Fibroblast of mammary gland (primary cell): ENCODE data around the gene CD47.

ENCODE experiments used
- DNase-seq: peaks from one replicate; pipeline ENCODE4 v3.0.0-alpha.2; 2010; ENCODE audit warnings: low read depth
- H3K4me3 ChIP-seq: 2 replicates; pipeline ENCODE4 v1.5.1; 2011; ENCODE audit warnings: low read depth, mild to moderate bottlenecking, low read length, moderate library complexity; ENCODE audit not compliant: control insufficient read depth
- CTCF ChIP-seq: conservative IDR thresholded peaks from 2 replicates; pipeline ENCODE4 v1.5.1; 2011; ENCODE audit warnings: low read depth, low read length, inconsistent platforms; ENCODE audit not compliant: control insufficient read depth, insufficient read depth

Gene CD47

GRCh38 chr3:108035751-108036150 lies 55.1 kb downstream of the CD47 start:
- no peak overlapping the region for H3K4me3 ChIP-seq
- TF ChIP-seq CTCF: no peak
- DNase-seq: peak; percentile 8

- DNase-seq: peak; percentile 49
- H3K4me3 ChIP-seq: no peak overlapping the region
- no peak for TF ChIP-seq CTCF
Observed at GRCh38 chr3:108031895-108032294, 58.9 kb downstream of the CD47 start.

- DNase-seq: no peak
- H3K4me3 ChIP-seq: no peak overlapping the region
- no peak for TF ChIP-seq CTCF
Observed at GRCh38 chr3:108030960-108031359, 59.9 kb downstream of the CD47 start.

GRCh38 chr3:108029466-108029865 lies 61.4 kb downstream of the CD47 start:
- DNase-seq: no peak
- TF ChIP-seq CTCF: no peak
- no peak overlapping the region for H3K4me3 ChIP-seq

- no peak for TF ChIP-seq CTCF
Observed at GRCh38 chr3:108028896-108029295, 61.9 kb downstream of the CD47 start.

GRCh38 chr3:108025177-108025576 lies 65.7 kb downstream of the CD47 start:
- H3K4me3 ChIP-seq: no peak overlapping the region
- TF ChIP-seq CTCF: no peak
- DNase-seq: no peak

More at GRCh38 chr3:108028896-108029295, 61.9 kb downstream of the CD47 start:
- H3K4me3 ChIP-seq: no peak overlapping the region
- DNase-seq: no peak
